ENCODE measurements around the gene FSIP1. TPM values are rescaled to one million over a fixed set of nuclear protein-coding genes. Genes with fewer than 3 reads are reported as not detected.

Gene FSIP1
- total RNA-seq, 1 experiment from 2014 or later, result 0.61 TPM

GRCh38 chr15:39767921-39768320 is 14.7 kb downstream of the FSIP1 start (continued):
- TF ChIP-seq, protein P1, sequence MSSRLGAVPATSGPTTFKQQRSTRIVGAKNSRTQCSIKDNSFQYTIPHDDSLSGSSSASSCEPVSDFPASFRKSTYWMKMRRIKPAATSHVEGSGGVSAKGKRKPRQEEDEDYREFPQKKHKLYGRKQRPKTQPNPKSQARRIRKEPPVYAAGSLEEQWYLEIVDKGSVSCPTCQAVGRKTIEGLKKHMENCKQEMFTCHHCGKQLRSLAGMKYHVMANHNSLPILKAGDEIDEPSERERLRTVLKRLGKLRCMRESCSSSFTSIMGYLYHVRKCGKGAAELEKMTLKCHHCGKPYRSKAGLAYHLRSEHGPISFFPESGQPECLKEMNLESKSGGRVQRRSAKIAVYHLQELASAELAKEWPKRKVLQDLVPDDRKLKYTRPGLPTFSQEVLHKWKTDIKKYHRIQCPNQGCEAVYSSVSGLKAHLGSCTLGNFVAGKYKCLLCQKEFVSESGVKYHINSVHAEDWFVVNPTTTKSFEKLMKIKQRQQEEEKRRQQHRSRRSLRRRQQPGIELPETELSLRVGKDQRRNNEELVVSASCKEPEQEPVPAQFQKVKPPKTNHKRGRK (CRISPR knock-in tag; IDR thresholded peaks at IDR 0.05; ENCODE audit: borderline replicate concordance), result no peak
- TF ChIP-seq ATF1 (CRISPR knock-in tag; IDR thresholded peaks at IDR 0.05), result no peak
- no peak for TF ChIP-seq FOXP1 (CRISPR knock-in tag; IDR thresholded peaks at IDR 0.05; ENCODE audit: borderline replicate concordance)
- no peak for TF ChIP-seq FOXP4 (CRISPR knock-in tag; IDR thresholded peaks at IDR 0.05)

DNA sequence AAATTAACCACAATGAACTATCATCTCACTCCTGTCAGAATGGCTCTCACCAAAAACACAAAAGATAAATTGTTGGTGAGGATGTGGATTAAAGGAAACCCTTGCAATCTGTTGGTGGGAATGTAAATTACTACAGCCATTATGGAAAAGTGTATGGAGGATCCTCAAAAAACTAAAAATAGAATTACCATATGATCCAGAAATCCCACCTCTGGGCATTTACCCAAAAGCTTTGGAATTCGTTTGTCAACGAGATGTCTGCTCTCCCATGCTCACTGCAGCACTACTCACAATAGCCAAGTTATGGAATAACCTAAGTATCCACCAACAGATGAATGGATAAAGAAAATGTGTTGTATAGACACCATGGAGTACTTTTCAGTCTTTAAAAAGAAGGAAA is 21.6 kb downstream of the FSIP1 start:
- ChIA-PET CTCF (interaction anchor here (1.1 kb wide), 1 partner anchor 75 kb away, joined by 3 read pairs; no protein-coding TSS in a partner anchor), POLR2A (no interaction called here)
- Mint-ChIP-seq H3K4me1 (no peaks in the 10 kb centered on the region), H3K27ac (no peak overlapping the region), H3K27me3 (ENCODE audit: low read depth) (no peaks in the 10 kb centered on the region), H3K36me3 (no peaks in the 10 kb centered on the region), H3K4me3 (no peak overlapping the region), H3K9me3 (peaks cover 13% of the 10 kb centered on the region)
- TF ChIP-seq FOXK1 (CRISPR knock-in tag; IDR thresholded peaks at IDR 0.05) (no peak), CREB1 (CRISPR knock-in tag; IDR thresholded peaks at IDR 0.05) (no peak), ZNF281 (CRISPR knock-in tag; IDR thresholded peaks at IDR 0.05) (no peak), FOXP1 (CRISPR knock-in tag; IDR thresholded peaks at IDR 0.05; ENCODE audit: borderline replicate concordance) (no peak), ATF1 (CRISPR knock-in tag; IDR thresholded peaks at IDR 0.05) (no peak), JAZF1 (CRISPR knock-in tag; IDR thresholded peaks at IDR 0.05) (no peak), SP1 (CRISPR knock-in tag; conservative IDR thresholded peaks at IDR 0.05) (no peak), GABPB1 (CRISPR knock-in tag; IDR thresholded peaks at IDR 0.05) (no peak), ATF6 (CRISPR knock-in tag; IDR thresholded peaks at IDR 0.05) (no peak)
- TF ChIP-seq, protein P1 (CRISPR knock-in tag; IDR thresholded peaks at IDR 0.05; ENCODE audit: borderline replicate concordance), result no peak
- TF ChIP-seq, protein P2, sequence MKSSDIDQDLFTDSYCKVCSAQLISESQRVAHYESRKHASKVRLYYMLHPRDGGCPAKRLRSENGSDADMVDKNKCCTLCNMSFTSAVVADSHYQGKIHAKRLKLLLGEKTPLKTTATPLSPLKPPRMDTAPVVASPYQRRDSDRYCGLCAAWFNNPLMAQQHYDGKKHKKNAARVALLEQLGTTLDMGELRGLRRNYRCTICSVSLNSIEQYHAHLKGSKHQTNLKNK (CRISPR knock-in tag; IDR thresholded peaks at IDR 0.05), result no peak
- TF ChIP-seq, protein P3, sequence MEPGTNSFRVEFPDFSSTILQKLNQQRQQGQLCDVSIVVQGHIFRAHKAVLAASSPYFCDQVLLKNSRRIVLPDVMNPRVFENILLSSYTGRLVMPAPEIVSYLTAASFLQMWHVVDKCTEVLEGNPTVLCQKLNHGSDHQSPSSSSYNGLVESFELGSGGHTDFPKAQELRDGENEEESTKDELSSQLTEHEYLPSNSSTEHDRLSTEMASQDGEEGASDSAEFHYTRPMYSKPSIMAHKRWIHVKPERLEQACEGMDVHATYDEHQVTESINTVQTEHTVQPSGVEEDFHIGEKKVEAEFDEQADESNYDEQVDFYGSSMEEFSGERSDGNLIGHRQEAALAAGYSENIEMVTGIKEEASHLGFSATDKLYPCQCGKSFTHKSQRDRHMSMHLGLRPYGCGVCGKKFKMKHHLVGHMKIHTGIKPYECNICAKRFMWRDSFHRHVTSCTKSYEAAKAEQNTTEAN (CRISPR knock-in tag; IDR thresholded peaks at IDR 0.05), result no peak
- TF ChIP-seq, protein P4, sequence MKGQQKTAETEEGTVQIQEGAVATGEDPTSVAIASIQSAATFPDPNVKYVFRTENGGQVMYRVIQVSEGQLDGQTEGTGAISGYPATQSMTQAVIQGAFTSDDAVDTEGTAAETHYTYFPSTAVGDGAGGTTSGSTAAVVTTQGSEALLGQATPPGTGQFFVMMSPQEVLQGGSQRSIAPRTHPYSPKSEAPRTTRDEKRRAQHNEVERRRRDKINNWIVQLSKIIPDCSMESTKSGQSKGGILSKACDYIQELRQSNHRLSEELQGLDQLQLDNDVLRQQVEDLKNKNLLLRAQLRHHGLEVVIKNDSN (CRISPR knock-in tag; IDR thresholded peaks at IDR 0.05), result no peak
- TF ChIP-seq, protein P5, sequence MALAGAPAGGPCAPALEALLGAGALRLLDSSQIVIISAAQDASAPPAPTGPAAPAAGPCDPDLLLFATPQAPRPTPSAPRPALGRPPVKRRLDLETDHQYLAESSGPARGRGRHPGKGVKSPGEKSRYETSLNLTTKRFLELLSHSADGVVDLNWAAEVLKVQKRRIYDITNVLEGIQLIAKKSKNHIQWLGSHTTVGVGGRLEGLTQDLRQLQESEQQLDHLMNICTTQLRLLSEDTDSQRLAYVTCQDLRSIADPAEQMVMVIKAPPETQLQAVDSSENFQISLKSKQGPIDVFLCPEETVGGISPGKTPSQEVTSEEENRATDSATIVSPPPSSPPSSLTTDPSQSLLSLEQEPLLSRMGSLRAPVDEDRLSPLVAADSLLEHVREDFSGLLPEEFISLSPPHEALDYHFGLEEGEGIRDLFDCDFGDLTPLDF (CRISPR knock-in tag; IDR thresholded peaks at IDR 0.05), result no peak
- TF ChIP-seq, protein P6, sequence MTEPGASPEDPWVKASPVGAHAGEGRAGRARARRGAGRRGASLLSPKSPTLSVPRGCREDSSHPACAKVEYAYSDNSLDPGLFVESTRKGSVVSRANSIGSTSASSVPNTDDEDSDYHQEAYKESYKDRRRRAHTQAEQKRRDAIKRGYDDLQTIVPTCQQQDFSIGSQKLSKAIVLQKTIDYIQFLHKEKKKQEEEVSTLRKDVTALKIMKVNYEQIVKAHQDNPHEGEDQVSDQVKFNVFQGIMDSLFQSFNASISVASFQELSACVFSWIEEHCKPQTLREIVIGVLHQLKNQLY (CRISPR knock-in tag; IDR thresholded peaks at IDR 0.05), result no peak
- no peak for ATAC-seq
- DNase-seq (ENCODE audit: low spot score), result no peak
